GM18505 (cell line): Measurements from ENCODE around the gene USP24.

Source experiments
- ATAC-seq: cut with Tn5 transposase; IDR thresholded peaks from one replicate; pipeline ENCODE4 v1.9.1; 2021; ENCODE audit not compliant: unreplicated experiment
- POLR2A ChIP-seq: IDR thresholded peaks from 4 replicates; pipeline ENCODE4 v1.6.1; 2011; ENCODE audit warnings: borderline replicate concordance; ENCODE audit not compliant: insufficient read depth, insufficient read length; ENCODE audit errors: extremely low read depth

Gene USP24, protein sequence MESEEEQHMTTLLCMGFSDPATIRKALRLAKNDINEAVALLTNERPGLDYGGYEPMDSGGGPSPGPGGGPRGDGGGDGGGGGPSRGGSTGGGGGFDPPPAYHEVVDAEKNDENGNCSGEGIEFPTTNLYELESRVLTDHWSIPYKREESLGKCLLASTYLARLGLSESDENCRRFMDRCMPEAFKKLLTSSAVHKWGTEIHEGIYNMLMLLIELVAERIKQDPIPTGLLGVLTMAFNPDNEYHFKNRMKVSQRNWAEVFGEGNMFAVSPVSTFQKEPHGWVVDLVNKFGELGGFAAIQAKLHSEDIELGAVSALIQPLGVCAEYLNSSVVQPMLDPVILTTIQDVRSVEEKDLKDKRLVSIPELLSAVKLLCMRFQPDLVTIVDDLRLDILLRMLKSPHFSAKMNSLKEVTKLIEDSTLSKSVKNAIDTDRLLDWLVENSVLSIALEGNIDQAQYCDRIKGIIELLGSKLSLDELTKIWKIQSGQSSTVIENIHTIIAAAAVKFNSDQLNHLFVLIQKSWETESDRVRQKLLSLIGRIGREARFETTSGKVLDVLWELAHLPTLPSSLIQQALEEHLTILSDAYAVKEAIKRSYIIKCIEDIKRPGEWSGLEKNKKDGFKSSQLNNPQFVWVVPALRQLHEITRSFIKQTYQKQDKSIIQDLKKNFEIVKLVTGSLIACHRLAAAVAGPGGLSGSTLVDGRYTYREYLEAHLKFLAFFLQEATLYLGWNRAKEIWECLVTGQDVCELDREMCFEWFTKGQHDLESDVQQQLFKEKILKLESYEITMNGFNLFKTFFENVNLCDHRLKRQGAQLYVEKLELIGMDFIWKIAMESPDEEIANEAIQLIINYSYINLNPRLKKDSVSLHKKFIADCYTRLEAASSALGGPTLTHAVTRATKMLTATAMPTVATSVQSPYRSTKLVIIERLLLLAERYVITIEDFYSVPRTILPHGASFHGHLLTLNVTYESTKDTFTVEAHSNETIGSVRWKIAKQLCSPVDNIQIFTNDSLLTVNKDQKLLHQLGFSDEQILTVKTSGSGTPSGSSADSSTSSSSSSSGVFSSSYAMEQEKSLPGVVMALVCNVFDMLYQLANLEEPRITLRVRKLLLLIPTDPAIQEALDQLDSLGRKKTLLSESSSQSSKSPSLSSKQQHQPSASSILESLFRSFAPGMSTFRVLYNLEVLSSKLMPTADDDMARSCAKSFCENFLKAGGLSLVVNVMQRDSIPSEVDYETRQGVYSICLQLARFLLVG (N-terminal part only)

DNA sequence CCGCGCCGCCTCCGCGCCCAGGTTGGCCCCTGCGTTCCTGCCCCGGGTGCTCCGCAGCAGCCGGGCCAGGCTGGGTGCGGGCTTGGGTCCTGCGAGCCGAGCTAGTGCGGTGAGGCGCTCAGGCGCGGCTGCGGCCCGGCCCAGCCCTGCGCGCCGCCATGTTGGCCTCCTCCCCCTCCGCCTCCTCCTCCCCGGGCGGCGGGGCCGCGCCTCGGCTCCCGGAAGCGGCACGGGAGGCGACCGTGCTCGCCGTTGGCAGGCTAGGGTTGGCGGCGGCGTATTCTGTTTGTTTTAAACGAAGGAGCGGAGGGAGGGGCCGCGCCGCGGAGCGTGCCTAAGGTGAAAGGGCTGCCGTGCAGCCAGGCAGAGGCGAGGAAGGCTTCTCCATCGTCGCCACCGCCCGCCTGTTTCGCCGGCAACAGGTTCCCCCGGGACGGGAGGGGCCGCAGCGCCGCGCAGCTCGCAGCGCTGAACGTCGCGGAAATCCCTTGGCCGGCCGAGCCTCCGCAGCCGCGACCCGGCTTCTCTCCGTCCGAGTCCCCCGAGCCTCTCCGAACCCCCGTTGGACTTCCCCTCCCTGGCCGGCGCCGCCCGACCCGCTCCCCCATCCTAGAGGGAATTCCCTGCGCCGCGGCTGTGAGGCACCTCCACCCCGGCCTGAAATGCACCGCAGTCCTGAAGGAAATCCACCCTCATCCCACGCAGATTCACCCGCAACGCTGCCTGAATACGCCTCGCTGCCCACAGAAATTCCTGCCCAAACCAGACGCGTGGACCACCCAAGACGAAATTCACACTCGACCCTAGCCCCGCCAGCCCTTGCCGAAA, at the start of gene USP24:
Gene USP24, minus strand, starts transcription at position 171 of the 828 bp plus-strand sequence. CDS start 251 bp downstream, outside the sequence.
- peak; percentile 73 for ATAC-seq
- peak; percentile 91 for TF ChIP-seq POLR2A

DNA sequence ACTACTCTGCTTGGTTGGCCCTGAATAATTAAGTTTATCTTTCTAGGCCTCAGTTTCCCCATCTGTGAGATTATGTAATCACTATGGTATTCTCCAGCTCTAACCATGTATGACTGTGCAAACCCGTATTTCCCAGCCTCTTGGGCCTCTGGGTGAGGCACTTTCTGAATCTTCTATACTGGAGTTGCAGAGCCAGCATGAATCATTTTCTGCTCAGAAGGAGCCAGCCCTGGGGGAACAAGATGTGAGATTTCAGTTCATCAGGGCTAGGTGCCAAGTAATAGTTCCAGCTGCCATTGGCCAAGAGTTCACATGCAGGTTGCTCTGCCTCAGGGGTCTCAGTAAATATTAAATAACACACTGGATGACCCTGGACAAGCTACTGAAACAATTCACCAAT, 47.7 kb upstream of the USP24 start:
- ATAC-seq = no peak
- no peak for TF ChIP-seq POLR2A

DNA sequence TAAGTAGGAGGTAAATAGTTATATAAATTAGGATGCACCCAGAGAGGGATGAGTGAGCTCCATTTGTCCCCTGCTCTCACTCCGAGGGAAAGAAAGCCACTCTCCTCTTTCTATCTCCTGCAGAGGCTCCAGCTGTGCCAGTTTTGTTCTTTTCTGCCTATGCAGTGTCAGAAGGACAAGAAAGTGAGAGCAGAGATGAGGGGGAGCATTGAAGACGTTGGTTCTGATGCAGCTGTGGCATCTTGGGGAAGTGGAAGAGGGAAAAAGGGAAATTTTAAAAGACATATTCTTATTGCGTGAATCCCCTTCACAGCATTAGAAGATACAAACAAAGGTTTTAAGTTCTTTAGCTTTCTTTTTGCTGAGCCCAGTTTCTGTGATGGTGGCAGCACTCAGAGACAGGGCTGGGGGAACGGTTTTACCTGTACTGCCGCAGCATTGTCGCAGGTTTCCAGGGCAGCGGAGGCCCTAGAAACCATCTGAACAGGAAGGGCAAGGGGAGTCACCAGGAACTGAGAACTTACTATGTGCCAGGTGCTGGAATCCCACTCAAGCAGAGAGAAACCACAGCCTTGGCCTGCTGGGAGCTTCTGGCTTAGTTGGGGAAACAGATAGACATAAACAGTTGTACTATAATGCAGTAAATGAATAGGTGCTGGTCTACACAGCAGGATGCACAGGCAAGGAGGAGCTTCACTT, 44.9 kb upstream of the USP24 start:
- no peak for TF ChIP-seq POLR2A
- ATAC-seq = peak; percentile 46

DNA sequence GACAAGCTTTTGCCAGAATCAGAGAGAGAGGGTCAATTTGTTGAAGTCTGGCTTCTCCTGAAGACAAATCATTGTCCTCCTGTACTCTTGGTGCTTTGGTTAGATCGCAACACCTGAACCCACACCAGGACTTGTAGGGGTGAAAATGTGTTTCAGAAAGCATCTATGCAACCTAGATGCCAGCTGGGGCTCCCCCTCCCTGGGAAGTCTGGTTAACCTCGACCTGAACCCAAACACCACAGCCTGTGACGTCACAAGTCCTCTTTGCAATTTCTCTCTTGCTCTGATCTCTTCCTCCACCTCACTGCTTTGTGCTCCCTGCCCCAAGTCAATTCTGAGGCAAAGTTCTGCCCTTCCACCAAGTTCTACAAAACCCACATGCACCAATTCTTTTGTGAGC, 42.8 kb upstream of the USP24 start:
- TF ChIP-seq POLR2A = no peak
- no peak for ATAC-seq

DNA sequence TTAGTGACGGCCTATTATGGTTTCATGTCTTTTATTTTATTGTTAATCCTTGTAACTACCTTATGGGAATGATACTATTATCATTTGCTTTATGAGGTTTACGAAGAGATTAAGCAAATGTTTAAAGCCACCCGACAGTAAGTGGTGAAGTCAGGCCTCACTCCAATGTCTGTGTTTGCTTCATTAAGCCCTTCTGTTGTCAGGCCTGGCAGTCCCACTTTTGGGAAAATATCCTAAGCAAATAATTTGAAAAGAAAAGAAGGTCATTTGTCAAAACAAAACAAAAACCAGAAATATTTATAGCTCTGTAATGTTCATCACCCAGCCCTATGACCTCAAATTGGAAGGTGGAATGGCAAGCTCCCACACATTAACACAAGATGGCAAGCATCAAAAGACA, 40.7 kb upstream of the USP24 start:
- no peak for TF ChIP-seq POLR2A
- ATAC-seq = no peak

DNA sequence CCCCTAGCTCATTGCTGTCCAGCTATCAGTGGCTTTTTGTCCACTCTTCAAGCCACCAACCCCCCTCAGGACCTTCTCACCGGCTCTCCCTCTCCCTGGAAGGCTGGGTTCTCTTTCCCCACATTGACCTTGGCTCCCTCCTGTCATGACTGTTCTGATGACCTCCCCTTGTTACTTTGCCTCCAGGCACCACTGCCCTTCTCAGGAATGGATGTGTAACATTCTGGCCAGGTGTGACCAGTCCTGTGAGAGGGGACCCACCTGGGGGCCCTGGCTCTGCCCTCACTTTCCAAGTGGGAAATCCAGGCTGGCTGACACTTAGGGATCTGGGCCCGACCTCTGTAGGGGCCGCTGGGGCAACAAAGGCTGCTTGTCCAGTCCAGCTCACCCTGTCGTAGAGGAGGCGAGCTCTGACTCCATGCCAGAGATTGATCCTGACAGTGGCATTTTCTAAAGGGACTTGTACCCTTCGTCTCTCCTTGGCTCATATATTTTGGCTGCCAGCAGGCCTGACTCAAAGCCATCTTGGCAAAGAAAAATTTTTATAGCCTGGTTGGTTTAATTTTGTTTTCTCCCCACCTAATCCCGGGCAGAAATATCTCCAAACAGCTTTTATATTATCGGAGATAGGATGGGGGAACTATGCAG, 37.9 kb upstream of the USP24 start:
- no peak for ATAC-seq
- peak; percentile 12 for TF ChIP-seq POLR2A

DNA sequence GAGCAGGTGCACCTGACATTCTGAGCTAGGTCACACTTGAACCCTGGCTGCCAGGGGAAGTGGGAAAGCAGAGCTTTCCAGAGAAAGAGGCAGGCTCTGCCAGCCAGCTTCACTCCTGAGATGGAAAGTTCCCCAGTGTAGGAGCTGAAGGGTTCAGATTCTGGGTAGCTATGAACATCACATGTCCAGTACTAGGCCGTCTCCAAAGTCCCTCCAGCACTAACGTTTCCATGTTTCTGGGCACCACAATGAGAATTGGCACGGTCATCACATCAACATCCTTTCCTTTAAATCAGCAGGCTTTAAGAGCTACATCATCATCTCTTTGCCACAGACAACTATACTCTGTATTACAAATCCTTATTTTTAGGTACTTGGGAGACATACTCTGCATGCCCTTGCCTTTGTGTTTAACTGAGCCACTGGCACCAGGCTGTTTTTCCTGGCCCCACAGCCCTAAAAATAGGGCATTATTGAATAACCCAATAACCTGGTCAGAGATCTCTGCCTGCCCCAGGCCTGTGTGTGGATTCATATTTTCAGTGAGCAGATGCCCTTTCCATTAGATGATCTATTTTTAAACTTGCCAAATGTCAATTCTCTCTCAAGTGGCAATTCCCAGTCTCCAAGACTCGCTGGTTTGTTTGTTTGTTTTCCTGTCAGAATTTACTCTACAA, 35.4 kb upstream of the USP24 start:
- no peak for ATAC-seq
- no peak for TF ChIP-seq POLR2A

DNA sequence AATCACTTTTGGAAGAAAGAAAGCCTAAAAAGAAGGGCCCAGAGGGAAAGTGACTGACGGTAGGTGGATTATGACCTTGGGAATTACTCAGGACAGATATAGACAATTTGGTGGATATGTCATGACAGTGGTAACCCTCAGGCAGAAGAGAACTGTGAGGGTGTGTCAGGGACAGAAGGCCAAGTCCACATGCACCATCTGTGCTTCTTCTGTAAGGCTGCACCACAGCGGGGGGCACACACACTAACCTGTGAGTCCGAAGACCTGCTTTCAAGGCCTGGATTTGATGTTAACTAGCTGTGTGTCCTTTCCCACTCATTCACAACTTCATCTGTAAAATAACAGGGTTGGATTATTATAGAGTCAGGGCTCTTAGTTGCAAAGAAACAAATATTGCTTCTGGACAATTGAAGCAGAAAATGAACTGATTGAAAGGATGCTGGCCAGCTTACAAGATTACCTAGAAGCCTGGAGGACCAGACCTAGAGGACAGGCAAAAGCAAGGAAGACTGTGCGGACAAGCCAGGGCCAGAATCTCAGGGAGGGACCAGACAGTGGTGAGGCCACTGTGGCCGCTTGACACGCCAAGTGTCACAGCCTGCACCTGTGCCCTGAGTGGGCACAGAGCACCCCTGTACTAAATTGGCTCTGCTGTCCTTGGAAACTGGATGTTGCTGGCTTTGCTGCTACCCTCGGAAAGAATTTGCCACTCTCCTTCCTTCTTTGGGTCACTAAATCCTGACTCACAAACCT, 34.7 kb upstream of the USP24 start:
- no peak for ATAC-seq
- TF ChIP-seq POLR2A = no peak

DNA sequence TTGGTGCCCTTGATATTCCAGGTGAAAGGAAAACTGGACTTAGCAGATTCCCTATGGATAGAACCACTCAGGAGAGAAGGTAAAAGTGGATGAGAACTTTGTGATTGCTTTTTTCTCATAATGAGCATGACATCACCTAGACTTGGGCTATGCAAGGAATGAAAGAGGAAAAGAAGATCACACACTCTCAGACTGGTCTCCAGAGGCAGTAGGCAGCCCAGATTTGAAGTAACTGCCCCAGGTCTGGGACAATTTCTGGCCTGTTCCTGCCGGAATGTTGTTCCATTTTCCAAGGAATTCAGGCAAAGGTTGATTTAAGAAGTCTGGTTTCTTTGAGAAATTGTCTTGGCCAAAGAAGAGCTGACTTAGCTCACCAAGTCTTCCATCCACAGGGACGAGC, 31.7 kb upstream of the USP24 start:
- ATAC-seq = no peak

DNA sequence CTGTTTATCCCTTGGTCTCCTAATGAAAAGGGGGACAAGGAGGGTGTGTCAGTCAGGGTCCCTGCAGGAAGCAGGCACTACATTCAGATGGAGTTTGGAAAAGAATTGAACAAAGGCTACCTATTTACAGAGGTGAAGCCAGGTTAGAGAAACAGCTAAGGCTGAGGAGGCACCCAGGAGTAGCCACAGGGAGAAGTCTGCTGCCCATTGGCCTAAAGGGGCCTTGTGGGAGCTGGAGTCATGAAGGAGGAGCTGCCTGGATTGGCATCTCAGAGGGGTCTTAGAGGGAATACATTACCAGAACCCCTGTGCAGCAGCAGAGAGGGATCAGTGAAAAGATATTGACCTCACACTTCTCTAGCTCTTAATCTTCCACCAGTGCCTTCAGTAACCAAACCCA, 31.2 kb upstream of the USP24 start:
- no peak for TF ChIP-seq POLR2A
- ATAC-seq = no peak

More for the DNA sequence above, 31.7 kb upstream of the USP24 start:
- no peak for TF ChIP-seq POLR2A
